NCI-H2029 (cell line): ENCODE results near the gene P4HB.

Source experiments
- DNase-seq: peaks from one replicate; lab custom pipeline; 2025; lab: John Stamatoyannopoulos, UW

The P4HB gene

DNA sequence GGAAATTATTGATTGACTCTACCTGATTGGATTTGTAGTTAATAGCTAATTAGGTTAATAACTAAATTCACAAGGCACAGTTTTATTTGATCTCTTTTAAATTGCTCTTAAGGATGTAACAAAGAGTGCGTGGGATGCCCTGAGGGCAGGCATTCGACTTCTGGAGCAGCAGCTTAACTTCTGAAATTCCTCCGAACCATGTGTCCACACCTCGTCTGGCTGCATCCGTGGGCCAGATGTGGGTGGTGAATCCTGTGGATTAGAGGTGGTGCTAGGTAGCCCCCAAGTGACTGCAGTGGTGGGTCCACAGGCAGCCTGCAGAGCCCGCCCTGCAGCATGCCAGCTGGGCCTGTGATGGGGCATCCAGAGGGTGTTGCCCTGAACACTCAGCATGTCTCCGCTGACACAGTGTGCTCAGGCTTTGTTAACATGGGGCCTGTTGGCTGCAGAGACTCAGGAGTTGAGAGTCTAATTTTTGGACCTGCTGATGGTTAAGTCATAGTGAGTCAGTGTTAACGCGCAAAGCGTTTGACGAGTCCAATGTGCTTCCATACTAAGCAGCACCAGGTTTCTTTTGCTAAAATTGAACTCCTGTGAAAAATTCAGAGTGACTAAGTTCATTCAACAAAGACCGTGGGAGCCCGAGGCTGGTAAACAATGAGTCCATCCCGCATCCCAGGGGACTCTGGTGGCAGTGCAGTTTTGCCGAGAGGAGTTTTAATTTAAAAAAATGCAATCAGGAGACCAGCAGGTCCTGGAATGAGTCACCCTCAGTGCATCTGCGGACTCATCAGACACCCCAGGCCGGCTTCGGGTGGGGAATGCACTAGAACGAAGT lies 37.9 kb upstream of the P4HB start:
- no peak for DNase-seq

GRCh38 chr17:81895400-81895799 lies 35.1 kb upstream of the P4HB start:
- DNase-seq, result no peak

- no peak for DNase-seq
Observed at GRCh38 chr17:81891303-81891552, 30.9 kb upstream of the P4HB start.

DNA sequence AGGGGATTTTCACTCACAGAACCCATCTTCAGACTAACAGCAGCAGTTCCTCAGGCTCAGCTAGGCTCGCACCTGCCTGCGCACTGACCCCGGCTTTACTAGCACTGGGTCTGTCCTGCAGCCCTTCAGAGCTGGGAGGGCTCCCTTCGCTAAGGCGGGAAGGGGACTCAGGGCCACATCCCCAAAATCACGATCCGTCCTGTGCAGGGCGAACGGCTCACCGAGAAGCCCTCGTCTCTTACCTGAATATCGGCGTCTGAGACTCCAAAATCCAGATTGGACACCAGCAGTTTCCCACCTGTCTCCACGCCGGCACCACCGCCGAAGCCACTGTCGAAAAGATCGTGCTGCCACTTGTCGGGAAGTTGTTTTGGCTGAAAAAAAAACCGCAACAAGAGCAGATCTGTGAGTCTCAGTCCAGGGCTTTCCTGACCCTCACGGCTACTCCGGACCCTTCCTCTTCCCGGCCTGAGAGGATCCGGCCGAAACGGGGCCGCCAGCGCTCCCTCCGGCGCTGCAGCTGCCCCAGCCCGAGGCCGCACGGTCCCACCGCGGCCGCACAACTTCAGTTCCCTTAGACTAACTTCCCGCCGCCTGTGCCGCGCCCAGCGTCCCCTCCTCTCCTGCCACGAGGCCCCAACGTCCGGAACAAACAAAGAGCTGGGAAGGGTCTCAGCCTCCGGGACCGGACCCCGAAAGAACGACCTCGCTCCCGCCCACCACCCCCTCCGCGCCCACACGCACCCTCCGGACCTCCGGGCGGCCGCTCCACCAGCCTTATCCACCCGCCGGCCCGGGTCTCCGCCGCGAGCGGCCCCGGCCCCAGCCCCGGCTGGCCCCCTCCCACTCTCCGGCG lies 30.3 kb upstream of the P4HB start:
- no peak for DNase-seq

GRCh38 chr17:81889602-81890001 lies 29.3 kb upstream of the P4HB start:
- DNase-seq, result no peak

- DNase-seq, result no peak
Observed at GRCh38 chr17:81888988-81889595, 28.8 kb upstream of the P4HB start.

GRCh38 chr17:81888105-81888987 lies 28.0 kb upstream of the P4HB start:
- no peak for DNase-seq

DNA sequence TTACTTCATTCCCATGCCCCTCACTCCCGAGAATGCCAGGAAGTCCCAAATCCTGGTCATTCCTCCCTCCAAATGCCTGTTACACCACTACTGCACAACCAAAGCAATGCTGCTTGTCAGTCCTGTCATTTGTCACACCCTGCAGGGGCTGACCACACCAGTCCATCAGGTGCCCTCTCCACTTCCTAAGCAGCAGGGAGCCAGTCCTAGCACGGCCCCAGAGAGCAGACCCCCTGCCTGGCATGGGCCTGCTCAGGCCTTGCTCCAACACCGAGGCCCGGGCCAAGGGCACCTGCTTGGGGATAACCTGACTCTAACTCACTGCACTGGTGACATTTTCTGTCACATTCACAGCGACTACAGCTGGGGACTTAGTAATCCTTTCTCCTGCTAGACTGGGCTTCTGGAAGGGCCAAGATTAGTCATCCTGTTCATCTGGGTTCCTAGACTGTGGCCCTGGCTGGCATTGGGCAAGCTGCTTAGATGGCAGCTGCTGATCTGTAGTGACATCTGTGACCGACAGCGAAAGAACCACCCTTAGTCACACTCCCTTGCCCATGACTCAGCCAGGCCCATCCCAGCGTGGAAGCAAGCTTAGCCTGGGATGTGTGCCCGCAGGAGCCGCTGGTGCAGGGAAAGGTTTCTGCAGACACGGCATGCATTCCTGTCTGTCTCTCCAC lies 25.7 kb upstream of the P4HB start:
- no peak for DNase-seq

GRCh38 chr17:81885454-81885853 lies 25.1 kb upstream of the P4HB start:
- no peak for DNase-seq

GRCh38 chr17:81884968-81885367 lies 24.6 kb upstream of the P4HB start:
- no peak for DNase-seq

DNA sequence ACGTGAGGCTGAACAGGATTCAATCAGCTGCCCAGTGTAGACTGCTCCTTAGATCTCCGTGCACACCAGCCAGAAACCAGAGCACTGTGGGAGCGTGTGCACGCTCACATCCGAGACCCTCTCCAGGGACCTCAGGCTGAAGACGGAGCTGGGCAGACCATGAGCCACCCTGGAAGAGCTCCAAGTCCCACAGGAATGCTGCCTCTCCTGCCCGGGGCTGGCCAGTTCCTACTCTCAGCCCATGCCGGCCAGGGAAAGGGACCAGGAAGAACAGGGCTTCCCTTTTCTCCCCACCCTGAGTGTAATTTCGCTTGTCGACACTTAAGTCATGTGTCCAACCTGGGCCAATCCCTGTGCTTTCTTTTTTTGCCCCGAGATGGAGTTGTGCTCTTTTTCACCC lies 24.2 kb upstream of the P4HB start:
- DNase-seq, result no peak

DNA sequence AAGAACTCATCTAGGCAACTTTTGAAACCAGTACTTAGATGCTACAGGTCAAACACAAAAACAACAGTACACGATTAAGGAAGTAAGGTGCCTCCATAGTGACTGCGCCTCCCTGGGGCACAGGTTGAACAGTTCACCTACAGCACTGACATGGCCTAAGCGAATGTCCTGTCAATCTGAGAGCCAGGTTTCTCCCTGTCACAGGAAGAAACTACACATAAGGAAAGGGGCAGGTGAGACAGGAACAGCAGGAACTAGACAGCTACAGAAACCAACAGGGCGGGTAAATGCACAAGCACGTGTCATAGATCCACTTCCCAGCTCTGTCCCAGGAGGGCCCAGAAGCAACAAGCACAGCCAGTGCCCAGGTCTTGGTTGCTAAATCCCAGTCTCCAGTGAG lies 18.8 kb upstream of the P4HB start:
- no peak for DNase-seq

DNA sequence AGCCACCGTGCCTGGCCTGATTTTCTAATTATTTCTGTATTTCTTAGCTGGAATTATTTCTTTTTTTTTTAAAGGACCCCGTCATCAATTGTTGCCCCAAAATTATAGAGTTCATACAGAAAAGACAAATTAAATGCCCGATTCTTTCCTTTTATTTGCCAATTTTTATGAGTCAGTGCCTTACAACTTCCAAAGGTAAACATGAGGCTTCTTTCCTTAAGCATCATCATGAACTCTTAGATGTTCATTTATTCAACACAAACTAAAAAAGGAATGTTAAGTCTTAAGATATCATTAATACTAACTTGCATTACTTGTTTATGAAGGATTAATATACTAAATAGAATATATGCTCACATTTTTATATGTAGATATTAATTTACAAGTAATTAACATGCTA lies 18.0 kb upstream of the P4HB start:
- no peak for DNase-seq

DNA sequence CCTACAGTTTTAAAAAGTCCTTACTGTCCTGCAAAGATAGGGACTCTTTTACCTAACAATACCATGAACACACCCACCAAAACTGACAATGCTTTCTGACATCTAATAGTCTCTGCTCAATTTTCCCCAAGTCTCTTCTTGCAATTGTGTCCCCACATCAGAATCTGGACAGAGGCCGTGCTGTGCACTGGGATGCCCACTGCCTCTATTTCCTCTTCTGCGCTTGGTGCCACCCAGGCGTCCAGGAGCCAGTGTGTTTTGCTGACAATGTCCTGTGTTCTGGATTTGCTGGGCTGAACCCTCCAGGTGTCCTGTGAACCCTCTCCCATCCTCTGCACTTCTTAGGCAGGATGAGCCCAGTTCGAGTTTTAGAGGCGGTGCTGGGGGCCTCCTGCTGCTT lies 17.2 kb upstream of the P4HB start:
- DNase-seq, result no peak

GRCh38 chr17:81871387-81872230 lies 11.3 kb upstream of the P4HB start:
- DNase-seq, result peak; percentile 82

DNA sequence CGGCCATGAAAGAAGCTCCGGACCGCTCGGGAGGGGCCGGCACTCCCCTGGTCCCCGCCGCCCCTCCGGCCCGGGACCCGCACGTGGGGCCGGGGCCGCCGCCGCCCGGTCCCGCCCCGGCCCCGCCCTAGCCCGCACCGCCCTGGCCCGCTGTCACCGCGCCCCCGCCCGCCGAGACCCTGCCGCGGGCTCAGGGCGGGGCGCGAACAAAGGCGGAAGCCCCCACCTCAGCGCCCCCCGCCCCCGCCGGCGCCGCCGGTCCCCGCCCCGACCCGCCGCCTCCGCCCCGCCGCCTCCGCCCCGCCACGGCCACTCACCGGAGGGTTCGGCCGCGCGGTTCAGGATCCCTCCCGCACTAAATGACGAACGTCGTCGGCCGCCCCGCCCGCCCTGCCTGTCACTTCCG lies 10.6 kb upstream of the P4HB start, which contains the start of gene ARHGDIA:
Gene ARHGDIA (minus strand): TSS at position 357 of the 406 bp plus-strand sequence. CDS start 1,407 bp downstream, outside the sequence.
- DNase-seq, result no peak

DNA sequence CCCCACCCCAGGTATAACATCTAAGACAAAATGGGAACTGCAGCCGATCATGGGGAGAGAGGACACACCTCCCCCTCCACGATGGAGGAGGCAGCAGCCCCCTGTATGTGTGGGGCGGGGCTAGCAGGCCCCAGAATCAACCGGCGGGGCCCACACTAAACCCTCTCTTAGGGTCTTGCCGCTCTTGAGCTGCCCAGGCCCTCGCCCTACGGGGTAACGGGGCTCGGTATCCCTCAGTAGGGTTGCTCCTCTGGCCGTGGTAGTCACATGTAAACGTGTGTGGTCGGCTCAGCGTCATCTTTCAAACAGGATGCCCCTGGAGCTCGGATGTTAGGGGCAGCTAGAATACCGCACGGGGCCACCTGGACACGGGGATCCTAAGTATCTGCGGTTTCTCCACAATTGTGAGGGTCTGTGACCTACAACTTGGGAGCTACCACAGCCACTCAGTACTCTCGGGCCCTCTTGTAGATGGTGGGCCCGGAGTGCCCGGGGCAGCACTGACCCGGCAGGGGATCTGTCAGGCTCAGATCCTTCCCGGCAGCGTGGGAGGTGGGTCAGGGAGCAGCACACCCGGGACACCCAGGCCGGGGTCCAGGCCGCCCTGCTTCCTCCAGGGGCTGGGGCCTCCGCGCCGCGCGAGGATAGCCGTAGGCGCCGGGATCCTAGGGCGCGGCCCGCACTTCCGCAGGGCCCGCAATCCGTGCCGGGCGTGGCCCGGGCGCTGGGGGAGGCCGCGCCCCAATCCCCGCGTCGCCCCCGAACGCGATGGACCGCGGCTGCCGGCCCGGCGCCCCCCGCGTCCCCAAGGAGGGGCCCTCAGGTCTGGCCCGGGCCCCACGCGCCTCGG lies 10.0 kb upstream of the P4HB start:
- DNase-seq, result no peak

GRCh38 chr17:81869221-81870130 lies 9.1 kb upstream of the P4HB start:
- no peak for DNase-seq
